HEK293 (cell line): ENCODE measurements around the gene RNF115.

ENCODE experiments used
- CTCF ChIA-PET: fragments of 350-600 bp; formaldehyde crosslinking; extraction: SDS; loops from one replicate; lab custom pipeline; 2021; ENCODE audit warnings: antibody characterized with exemption; lab: Yijun Ruan, JAX
- POLR2A ChIA-PET: fragments of 300-600 bp; formaldehyde crosslinking; extraction: SDS; loops from one replicate; lab custom pipeline; 2020; ENCODE audit warnings: antibody characterized with exemption, inconsistent platforms; lab: Yijun Ruan, JAX
- H3K27ac ChIP-seq: fragments of 200-500 bp; sonication (Bioruptor generic); 2 replicates; pipeline ENCODE4 v1.5.1; 2014; ENCODE audit warnings: low read depth, low read length, control low read depth, inconsistent platforms; ENCODE audit errors: extremely low read depth
- H3K36me3 ChIP-seq, 2 experiments: fragments of 200-500 bp in 1 of 2; sonication (Bioruptor generic) in 1 of 2; 1 replicate in 1 of 2; 2 replicates in 1 of 2; pipeline ENCODE4 v1.5.1; 2014 to 2017; ENCODE audit warnings: inconsistent platforms in 2 of 2, low read length in 2 of 2; ENCODE audit not compliant: control insufficient read depth in 2 of 2, insufficient read depth in 1 of 2
- H3K4me1 ChIP-seq: fragments of 200-500 bp; sonication (Bioruptor generic); 2 replicates; pipeline ENCODE4 v1.5.1; 2014; ENCODE audit warnings: mild to moderate bottlenecking, low read length, inconsistent platforms; ENCODE audit not compliant: control insufficient read depth, insufficient read depth
- H3K4me3 ChIP-seq: 2 replicates; pipeline ENCODE4 v1.5.1; 2011; ENCODE audit warnings: low read depth, mild to moderate bottlenecking, control low read depth, low read length, moderate library complexity
- H3K9me3 ChIP-seq: fragments of 200-500 bp; sonication (Bioruptor generic); 2 replicates; pipeline ENCODE4 v1.5.1; 2014; ENCODE audit warnings: low read depth, low read length, inconsistent platforms; ENCODE audit not compliant: control insufficient read depth, insufficient read depth
- ATF2 ChIP-seq: fragments of 450-650 bp; formaldehyde crosslinking; IDR thresholded peaks from 2 replicates; pipeline ENCODE4 v1.5.1; 2016; ENCODE audit warnings: missing biosample characterization, missing genetic modification characterization, low read depth
- GLIS1 ChIP-seq: fragments of 450-650 bp; formaldehyde crosslinking; IDR thresholded peaks from 2 replicates; pipeline ENCODE4 v1.5.1; 2016; ENCODE audit warnings: missing biosample characterization, missing genetic modification characterization
- KLF8 ChIP-seq: fragments of 450-650 bp; formaldehyde crosslinking; IDR thresholded peaks from 2 replicates; pipeline ENCODE4 v1.5.1; 2016; ENCODE audit warnings: missing biosample characterization, missing genetic modification characterization
- REPIN1 ChIP-seq: fragments of 450-650 bp; formaldehyde crosslinking; IDR thresholded peaks from 2 replicates; pipeline ENCODE4 v1.5.1; 2017; ENCODE audit warnings: missing biosample characterization, missing genetic modification characterization, low read depth
- SCRT1 ChIP-seq: fragments of 450-650 bp; formaldehyde crosslinking; IDR thresholded peaks from 2 replicates; pipeline ENCODE4 v1.5.1; 2016; ENCODE audit warnings: missing biosample characterization, missing genetic modification characterization, borderline replicate concordance
- SCRT2 ChIP-seq: fragments of 450-650 bp; formaldehyde crosslinking; IDR thresholded peaks from 2 replicates; pipeline ENCODE4 v1.5.1; 2016; ENCODE audit warnings: missing biosample characterization, missing genetic modification characterization
- TRIM28 ChIP-seq: IDR thresholded peaks from 2 replicates; pipeline ENCODE4 v1.6.1; 2011; ENCODE audit warnings: low read length, control low read depth, borderline replicate concordance
- YY1 ChIP-seq: fragments of 450-650 bp; formaldehyde crosslinking; IDR thresholded peaks from 2 replicates; pipeline ENCODE4 v1.5.1; 2018; ENCODE audit warnings: missing biosample characterization, missing genetic modification characterization
- ZBTB11 ChIP-seq: fragments of 450-650 bp; formaldehyde crosslinking; conservative IDR thresholded peaks from 2 replicates; pipeline ENCODE4 v1.5.1; 2016; ENCODE audit warnings: low read depth, missing biosample characterization, missing genetic modification characterization
- ZNF10 ChIP-seq: fragments of 450-650 bp; formaldehyde crosslinking; IDR thresholded peaks from 2 replicates; pipeline ENCODE4 v1.5.1; 2017; ENCODE audit warnings: missing biosample characterization, missing genetic modification characterization
- ZNF362 ChIP-seq: fragments of 450-650 bp; formaldehyde crosslinking; IDR thresholded peaks from 2 replicates; pipeline ENCODE4 v1.5.1; 2016; ENCODE audit warnings: missing biosample characterization, missing genetic modification characterization
- ZNF398 ChIP-seq: fragments of 450-650 bp; formaldehyde crosslinking; IDR thresholded peaks from 2 replicates; pipeline ENCODE4 v1.5.1; 2017; ENCODE audit warnings: missing biosample characterization, missing genetic modification characterization
- ZNF518A ChIP-seq: fragments of 450-650 bp; formaldehyde crosslinking; conservative IDR thresholded peaks from 2 replicates; pipeline ENCODE4 v1.5.1; 2016; ENCODE audit warnings: low read depth, missing biosample characterization, missing genetic modification characterization
- ZNF555 ChIP-seq: fragments of 450-650 bp; formaldehyde crosslinking; conservative IDR thresholded peaks from 2 replicates; pipeline ENCODE4 v1.5.1; 2017; ENCODE audit warnings: missing biosample characterization, mild to moderate bottlenecking, missing genetic modification characterization, inconsistent platforms
- ZNF639 ChIP-seq: fragments of 450-650 bp; formaldehyde crosslinking; IDR thresholded peaks from 2 replicates; pipeline ENCODE4 v1.5.1; 2016; ENCODE audit warnings: missing biosample characterization, missing genetic modification characterization
- ZNF701 ChIP-seq: fragments of 450-650 bp; formaldehyde crosslinking; IDR thresholded peaks from 2 replicates; pipeline ENCODE4 v1.5.1; 2016; ENCODE audit warnings: missing biosample characterization, missing genetic modification characterization
- ZSCAN18 ChIP-seq: fragments of 450-650 bp; formaldehyde crosslinking; IDR thresholded peaks from 2 replicates; pipeline ENCODE4 v1.5.1; 2016; ENCODE audit warnings: missing biosample characterization, missing genetic modification characterization
- ZXDB ChIP-seq: fragments of 450-650 bp; formaldehyde crosslinking; IDR thresholded peaks from 2 replicates; pipeline ENCODE4 v1.5.1; 2016; ENCODE audit warnings: missing biosample characterization, missing genetic modification characterization

RNF115 gene

GRCh38 chr1:145823565-145824498, at the start of gene RNF115, which contains the start of gene POLR3C:
Gene RNF115 (minus strand): TSS chr1:145824095. CDS start chr1:145823873, 222 bp downstream.
Gene POLR3C (plus strand): TSS chr1:145824200. CDS start chr1:145825777, 1,577 bp downstream.
- no peaks in the 10 kb centered on the region for H3K9me3 ChIP-seq
- peak within 1 kb of the TSS; percentile 81 for H3K27ac ChIP-seq
- POLR2A ChIA-PET, result interaction anchor here (0.8 to 2.1 kb wide), 17 partner anchors 9 to 141 kb away, joined by 3 to 23 read pairs (median 4); partner anchors contain the start of genes ANKRD34A, NUDT17, PIAS3 and POLR3GL
- peaks cover 27 to 31% of the 10 kb centered on the region in 2 experiments for H3K36me3 ChIP-seq
- peak within 1 kb of the TSS; percentile 92 for H3K4me3 ChIP-seq
- CTCF ChIA-PET, result interaction anchor here (0.8 to 2.4 kb wide), 6 partner anchors 9 to 183 kb away, joined by 3 to 7 read pairs (median 4); partner anchors contain the start of gene NUDT17
- H3K4me1 ChIP-seq, result no peaks in the 10 kb centered on the region
- TF ChIP-seq ZNF362 (tag by site-specific recombination) (0 out of 2 replicates have a peak, but pooled peaks have one; percentile 36), ATF2 (tag by site-specific recombination) (no peak), ZNF10 (tag by site-specific recombination) (peak; percentile 100), REPIN1 (no peak), SCRT2 (tag by site-specific recombination) (0 out of 2 replicates have a peak, but pooled peaks have one; percentile 13), ZSCAN18 (tag by site-specific recombination) (no peak), ZNF701 (tag by site-specific recombination) (no peak), SCRT1 (no peak), YY1 (tag by site-specific recombination) (peak; percentile 72; the same call in 1 of the 2 replicates), ZNF639 (peak; percentile 72), GLIS1 (peak; percentile 28; the same call in 1 of the 2 replicates), ZNF518A (0 out of 2 replicates have a peak, but pooled peaks have one; percentile 51), KLF8 (tag by site-specific recombination) (peak; percentile 69), ZNF398 (0 out of 2 replicates have a peak, but pooled peaks have one; percentile 25), ZNF555 (tag by site-specific recombination) (no peak), ZXDB (tag by site-specific recombination) (peak; percentile 88), ZBTB11 (tag by site-specific recombination) (peak; percentile 94), TRIM28 (peak; percentile 67; the same call in 1 of the 2 replicates)
